Ascending aorta (tissue), 2 donors: Measurements from ENCODE around the gene WAC. TPM values are rescaled to one million over a fixed set of nuclear protein-coding genes. Genes with fewer than 3 reads are reported as not detected.
"Not testable (repeated sequence)": the region's sequence is repeated elsewhere in the genome, so short reads cannot be mapped to it uniquely, and the experiment has no call there.

Source experiments
- DNase-seq, 2 donors: peaks; one replicate each; pipeline ENCODE4 v3.0.0-alpha.2; 2019; ENCODE audit warnings: low spot score in 2 of 2
- H3K27ac ChIP-seq, 2 donors: fragments of 200-600 bp; sonication (generic); one replicate each; pipeline ENCODE4 v1.5.1; 2016 to 2017; ENCODE audit warnings: mild to moderate bottlenecking in 1 of 2
- H3K27me3 ChIP-seq: fragments of 200-600 bp; sonication (generic); one replicate; pipeline ENCODE4 v1.5.1; 2017
- H3K36me3 ChIP-seq, 2 donors: fragments of 200-600 bp; sonication (generic); one replicate each; pipeline ENCODE4 v1.5.1; 2016
- H3K4me1 ChIP-seq, 2 donors: fragments of 200-600 bp; sonication (generic); one replicate each; pipeline ENCODE4 v1.5.1; 2016 to 2017; ENCODE audit warnings: mild to moderate bottlenecking in 1 of 2
- H3K4me3 ChIP-seq, 2 donors: fragments of 200-600 bp; sonication (generic); one replicate each; pipeline ENCODE4 v1.5.1; 2016 to 2017; ENCODE audit warnings: mild to moderate bottlenecking in 1 of 2
- H3K9me3 ChIP-seq, 2 donors: fragments of 200-600 bp; sonication (generic); one replicate each; pipeline ENCODE4 v1.5.1; 2016
- CTCF ChIP-seq, 3 experiments: fragments of 200-600 bp in 2 of 3; fragments of 450-650 bp in 1 of 3; sonication (generic) in 2 of 3; IDR thresholded peaks; one replicate each; pipeline ENCODE4 v1.5.1; 2016 to 2019; ENCODE audit warnings: antibody characterized with exemption in 3 of 3, mild to moderate bottlenecking in 1 of 3, moderate library complexity in 1 of 3
- intact Hi-C: fragments of 100-400 bp; cut with DNase I; formaldehyde crosslinking; loops from one replicate; pipeline ENCODE4 v1.15.1; 2023
- total RNA-seq: library from RNA; depleted of rRNA; stranded (reverse); fragments of >200 nt; gene quantifications from one replicate; pipeline ENCODE4 v1.1.0, GENCODE V29; 2016

Gene WAC
- total RNA-seq, 1 donor from 2014 or later: 30.5 TPM

GRCh38 chr10:28638392-28638791 lies 105.5 kb downstream of the WAC start:
- Histone ChIP-seq H3K4me3 (no peak overlapping the region), H3K27me3 (no peaks in the 10 kb centered on the region), H3K9me3 (no peaks in the 10 kb centered on the region), H3K36me3 (no peaks in the 10 kb centered on the region), H3K4me1 (no peaks in the 10 kb centered on the region), H3K27ac (no peak overlapping the region)
- TF ChIP-seq CTCF (IDR thresholded peaks at IDR 0.05): no peak
- intact Hi-C loops: no loop called here
- no peak for DNase-seq

- no peak overlapping the region for H3K27ac ChIP-seq
- H3K4me1 ChIP-seq: no peaks in the 10 kb centered on the region
- no peaks in the 10 kb centered on the region for H3K36me3 ChIP-seq
- intact Hi-C loops: no loop called here
- DNase-seq: no peak
- no peaks in the 10 kb centered on the region for H3K9me3 ChIP-seq
- H3K4me3 ChIP-seq: no peak overlapping the region
- no peaks in the 10 kb centered on the region for H3K27me3 ChIP-seq
- TF ChIP-seq CTCF (IDR thresholded peaks at IDR 0.05): no peak
These were observed 107.6 kb downstream of the WAC start for GRCh38 chr10:28640551-28640950.

GRCh38 chr10:28644647-28645046 lies 111.7 kb downstream of the WAC start:
- no peak for TF ChIP-seq CTCF (IDR thresholded peaks at IDR 0.05)
- H3K27ac ChIP-seq: no peak overlapping the region
- no peaks in the 10 kb centered on the region for H3K4me1 ChIP-seq
- intact Hi-C loops: no loop called here
- H3K27me3 ChIP-seq: no peaks in the 10 kb centered on the region
- no peak for DNase-seq
- H3K36me3 ChIP-seq: no peaks in the 10 kb centered on the region
- H3K4me3 ChIP-seq: no peak overlapping the region
- H3K9me3 ChIP-seq: peaks cover 0 to 6% of the 10 kb centered on the region in 2 donors

- H3K36me3 ChIP-seq: no peaks in the 10 kb centered on the region
- H3K9me3 ChIP-seq: peaks cover 0 to 6% of the 10 kb centered on the region in 2 donors
- no peaks in the 10 kb centered on the region for H3K4me1 ChIP-seq
- DNase-seq: no peak
- TF ChIP-seq CTCF (IDR thresholded peaks at IDR 0.05): no peak
- no peak overlapping the region for H3K27ac ChIP-seq
- no peak overlapping the region for H3K4me3 ChIP-seq
- H3K27me3 ChIP-seq: no peaks in the 10 kb centered on the region
- intact Hi-C loops: no loop called here
These were observed 119.2 kb downstream of the WAC start for GRCh38 chr10:28652106-28652505.

- Histone ChIP-seq H3K27ac (no peak overlapping the region), H3K36me3 (no peaks in the 10 kb centered on the region), H3K4me3 (no peak overlapping the region), H3K27me3 (no peaks in the 10 kb centered on the region), H3K4me1 (no peaks in the 10 kb centered on the region), H3K9me3 (peaks cover 0 to 6% of the 10 kb centered on the region in 2 donors)
- no peak for TF ChIP-seq CTCF (IDR thresholded peaks at IDR 0.05)
- intact Hi-C loops: no loop called here
- no peak for DNase-seq
These were observed 119.8 kb downstream of the WAC start for GRCh38 chr10:28652703-28653102.

GRCh38 chr10:28658824-28659223 lies 125.9 kb downstream of the WAC start:
- intact Hi-C loops, H3K4me3 ChIP-seq: not testable (repeated sequence)

More at GRCh38 chr10:28658824-28659223, 125.9 kb downstream of the WAC start:
- not testable (repeated sequence) for H3K27me3 ChIP-seq, H3K27ac ChIP-seq, H3K9me3 ChIP-seq, H3K36me3 ChIP-seq, H3K4me1 ChIP-seq
- DNase-seq: peak in 1 of 2 donors; percentile 19
